GM19239 (cell line): ENCODE results near the gene OSM.

Experiments
- DNase-seq: peaks from one replicate; pipeline ENCODE4 v3.0.0; 2011; ENCODE audit warnings: low spot score; ENCODE audit not compliant: insufficient read length
- FAIRE-seq: peaks from 2 replicates; lab custom pipeline; 2011; peaks lifted over from hg19 to GRCh38; lab: Jason Lieb, UNC

OSM gene

GRCh38 chr22:30286813-30287647 is 20.4 kb upstream of the OSM start:
- FAIRE-seq = peak; percentile 72
- DNase-seq = peak; percentile 78

- FAIRE-seq = no peak
Measured at GRCh38 chr22:30286331-30286730, 19.7 kb upstream of the OSM start.

GRCh38 chr22:30285846-30286200 is 19.2 kb upstream of the OSM start:
- FAIRE-seq = no peak
- DNase-seq = no peak

More at GRCh38 chr22:30286331-30286730, 19.7 kb upstream of the OSM start:
- DNase-seq = no peak

- DNase-seq (no peak), FAIRE-seq (no peak)
Measured at GRCh38 chr22:30285176-30285845, 18.7 kb upstream of the OSM start.

DNA sequence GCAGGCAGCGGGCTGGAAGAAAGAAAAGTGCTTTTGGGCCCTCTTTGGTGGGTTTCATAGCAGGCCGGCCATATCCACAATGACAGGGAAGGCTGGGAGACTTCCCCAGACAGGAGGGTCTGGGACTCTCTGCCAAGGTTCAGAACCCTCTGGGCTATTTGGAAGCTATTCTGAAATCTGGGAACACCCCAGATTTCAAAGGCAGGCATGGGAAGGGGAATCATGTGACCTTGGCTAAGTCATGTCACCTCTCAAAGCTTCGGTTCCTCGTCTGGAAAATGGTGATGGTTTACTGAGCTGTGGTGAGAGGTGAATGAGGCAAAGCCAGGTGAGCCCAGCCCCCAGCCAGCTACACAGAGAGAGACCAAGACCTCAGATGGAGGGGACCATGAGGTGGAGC is 18.0 kb upstream of the OSM start:
- DNase-seq (no peak), FAIRE-seq (no peak)

DNA sequence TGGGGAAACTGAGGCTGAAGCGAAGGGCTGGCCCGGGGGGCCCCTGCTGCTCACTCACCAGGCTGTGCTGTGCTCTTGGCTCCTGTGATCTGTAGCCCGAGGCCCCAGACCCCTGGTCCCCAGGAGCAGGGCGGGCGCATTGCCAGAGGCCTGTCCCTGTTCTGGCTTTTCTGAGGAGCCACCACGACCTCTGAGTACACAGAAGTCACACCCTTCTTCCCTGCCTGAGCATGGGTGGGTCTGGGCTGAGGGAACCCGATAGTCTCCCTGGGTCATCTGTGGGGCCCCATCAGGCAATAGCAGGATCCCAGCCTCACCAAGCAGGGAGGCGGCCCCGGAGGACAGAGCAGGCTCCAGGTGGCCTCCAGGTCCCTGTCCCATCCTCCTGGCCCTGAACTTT is 17.5 kb upstream of the OSM start:
- no peak for FAIRE-seq
- no peak for DNase-seq

- DNase-seq = no peak
- FAIRE-seq = no peak
Measured at GRCh38 chr22:30283342-30283741, 16.7 kb upstream of the OSM start.

GRCh38 chr22:30282616-30283046 is 16.0 kb upstream of the OSM start:
- no peak for FAIRE-seq
- DNase-seq = no peak

- DNase-seq (no peak), FAIRE-seq (no peak)
Measured at GRCh38 chr22:30280505-30280904, 13.9 kb upstream of the OSM start.

DNA sequence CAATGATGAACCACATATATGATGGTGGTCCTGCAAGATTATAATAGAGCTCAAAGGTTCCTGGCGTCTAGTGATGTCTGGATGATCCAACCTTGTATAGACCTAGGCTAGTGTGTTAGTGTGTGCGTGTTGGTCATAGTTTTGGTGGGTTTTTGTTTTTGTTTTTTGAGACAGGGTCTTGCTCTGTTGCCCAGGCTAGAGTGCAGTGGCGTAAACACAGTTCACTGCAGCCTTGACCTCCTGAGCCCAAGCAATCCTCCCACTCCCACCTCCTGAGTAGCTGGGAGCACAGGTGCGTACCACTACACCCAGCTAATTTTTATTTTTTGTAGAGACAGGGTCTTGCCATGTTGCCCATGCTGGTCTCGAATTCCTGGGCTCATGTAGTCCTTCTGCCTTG is 13.3 kb upstream of the OSM start:
- FAIRE-seq (no peak), DNase-seq (no peak)

- FAIRE-seq = no peak
- no peak for DNase-seq
Measured at GRCh38 chr22:30279046-30279788, 12.6 kb upstream of the OSM start.

- FAIRE-seq = no peak
- no peak for DNase-seq
Measured at GRCh38 chr22:30277547-30278344, 11.1 kb upstream of the OSM start.

DNA sequence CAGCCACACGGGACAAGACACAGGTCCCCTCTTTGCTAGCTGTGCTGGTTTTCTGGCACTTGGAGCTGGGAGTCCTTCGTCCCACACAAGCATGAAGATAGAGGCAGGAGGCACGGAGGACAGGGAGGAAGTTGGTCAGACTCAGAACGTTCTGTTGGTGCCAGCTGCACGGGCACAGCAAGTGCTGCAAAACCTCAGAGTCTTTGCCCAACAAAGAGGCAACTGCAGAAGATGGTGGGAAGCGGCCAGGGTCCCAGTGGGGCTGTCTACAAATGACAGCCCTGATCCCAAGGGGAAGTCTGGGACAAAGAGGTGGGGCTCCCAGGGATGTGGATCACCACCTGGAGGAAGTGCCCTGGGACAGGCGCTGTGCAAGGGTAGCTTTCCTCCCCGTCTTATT is 9.4 kb upstream of the OSM start:
- DNase-seq (no peak), FAIRE-seq (no peak)

DNA sequence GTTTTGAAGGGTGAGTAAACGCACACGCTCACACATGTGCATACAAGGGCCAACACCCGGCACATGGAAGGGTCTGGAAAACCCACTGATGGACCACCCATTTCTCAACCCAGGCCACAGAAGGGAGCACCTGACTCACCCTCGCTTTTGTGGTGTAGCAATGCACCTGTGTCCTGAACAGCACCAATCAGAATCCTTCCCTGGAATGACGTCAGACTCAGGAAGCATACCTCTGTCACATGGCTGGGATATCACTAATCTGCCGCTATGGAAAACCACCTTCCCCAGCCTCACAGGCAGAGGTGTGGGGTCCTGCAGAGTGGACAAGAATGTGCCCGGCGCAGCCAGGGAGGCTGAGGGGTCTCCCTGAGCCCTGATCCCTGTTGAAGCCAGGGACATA is 9.0 kb upstream of the OSM start:
- no peak for FAIRE-seq
- DNase-seq = no peak

- FAIRE-seq (no peak), DNase-seq (no peak)
Measured at GRCh38 chr22:30274437-30274812, 7.8 kb upstream of the OSM start.

DNA sequence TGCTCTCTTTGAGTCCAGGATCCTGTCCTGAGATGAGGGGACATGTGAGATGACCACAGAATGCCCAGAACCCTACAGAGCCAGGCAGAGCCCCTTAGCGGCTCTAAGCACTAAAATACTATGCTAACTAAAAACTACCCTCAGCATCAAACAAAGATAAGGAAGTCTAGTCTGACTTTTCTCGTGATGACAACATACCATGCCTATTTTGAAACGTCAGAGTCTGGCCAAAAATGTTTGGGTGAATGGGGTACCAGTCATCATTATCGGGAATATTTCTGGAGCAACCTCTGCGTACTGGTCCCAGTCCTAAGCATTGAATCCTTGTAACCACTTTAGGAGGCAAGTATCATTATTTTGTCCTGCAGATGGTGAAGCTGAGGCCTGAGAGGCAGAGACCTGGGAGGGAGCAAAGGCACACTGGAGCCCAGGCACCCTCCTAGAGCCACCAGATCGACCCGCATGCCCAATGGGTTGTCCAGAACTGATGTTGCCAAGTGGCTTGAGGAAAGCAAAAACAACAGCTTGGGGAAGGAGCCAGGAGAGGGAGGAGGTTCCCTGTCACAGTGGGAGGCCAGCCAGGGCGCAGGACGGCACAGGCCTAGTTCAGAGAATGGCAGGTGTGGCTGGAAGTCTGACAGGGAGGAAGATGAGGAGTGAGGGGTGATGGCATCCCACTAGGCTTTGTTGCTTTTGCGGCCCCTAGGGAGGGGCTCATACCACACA is 7.2 kb upstream of the OSM start:
- DNase-seq = no peak
- FAIRE-seq = no peak

GRCh38 chr22:30272781-30273601 is 6.3 kb upstream of the OSM start:
- DNase-seq (no peak), FAIRE-seq (no peak)

- FAIRE-seq = no peak
- DNase-seq = no peak
Measured at GRCh38 chr22:30270832-30271231, 4.2 kb upstream of the OSM start.

DNA sequence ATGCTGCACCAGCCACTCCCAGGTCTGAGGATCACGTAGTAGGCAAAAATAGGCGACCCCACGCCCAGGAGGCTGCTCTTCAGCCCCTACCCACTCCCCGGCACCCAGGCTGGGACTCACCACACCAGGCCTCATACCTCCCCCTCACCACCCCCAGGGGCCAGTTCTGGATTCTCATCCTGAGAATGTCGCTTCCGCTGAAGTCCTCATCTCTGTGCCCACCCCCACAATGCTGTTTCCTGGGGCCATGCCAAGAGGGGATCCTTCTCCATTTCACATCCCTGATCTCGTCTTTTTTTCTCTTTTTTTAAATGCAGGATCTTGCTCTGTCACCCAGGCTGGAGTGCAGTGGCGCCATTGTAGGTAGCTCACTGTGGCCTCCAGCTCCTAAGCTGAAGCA is 1.7 kb upstream of the OSM start:
- no peak for FAIRE-seq

More for the DNA sequence above, 1.7 kb upstream of the OSM start:
- DNase-seq = no peak
